Activated naive CD4-positive, alpha-beta T cell treated with anti-CD3 and anti-CD28 coated beads, Interleukin-2, amount 50 U/mL, for 24 hours (primary cell): Measurements from ENCODE around the gene BPIFA2.

ENCODE experiments used
- H3K27ac Mint-ChIP-seq: one replicate; pipeline ENCODE4 v1.8.0; 2021; ENCODE audit warnings: mild to moderate bottlenecking, mixed read lengths
- H3K27me3 Mint-ChIP-seq: one replicate; pipeline ENCODE4 v1.8.0; 2021; ENCODE audit warnings: mixed read lengths
- H3K36me3 Mint-ChIP-seq: one replicate; pipeline ENCODE4 v1.8.0; 2021; ENCODE audit warnings: mixed read lengths
- H3K4me1 Mint-ChIP-seq: one replicate; pipeline ENCODE4 v1.8.0; 2021; ENCODE audit warnings: mixed read lengths
- H3K4me3 Mint-ChIP-seq: one replicate; pipeline ENCODE4 v1.8.0; 2021; ENCODE audit warnings: mild to moderate bottlenecking, mixed read lengths
- H3K9me3 Mint-ChIP-seq: one replicate; pipeline ENCODE4 v1.8.0; 2021; ENCODE audit warnings: mixed read lengths

Gene BPIFA2

DNA sequence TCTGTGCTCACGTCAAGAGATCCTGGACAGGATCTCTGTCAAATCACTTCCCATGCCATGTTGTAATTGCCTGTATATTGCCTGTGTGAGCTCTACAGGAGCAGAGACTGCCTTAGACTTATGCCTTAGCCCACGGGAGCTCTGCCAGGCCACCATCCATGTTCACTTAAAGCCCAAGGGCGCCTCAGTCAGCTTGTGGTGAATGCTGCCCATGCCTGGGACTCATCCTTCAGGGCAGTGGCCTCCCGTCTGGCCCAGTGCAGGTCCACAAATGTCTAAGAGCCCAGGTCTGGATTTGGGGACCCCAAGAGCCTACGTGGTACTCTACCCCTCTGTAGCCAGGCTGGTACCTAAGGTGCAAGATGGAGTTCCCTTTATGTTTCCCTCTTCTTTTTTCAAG, 22.4 kb upstream of the BPIFA2 start:
- H3K27ac Mint-ChIP-seq, result no peak overlapping the region
- no peaks in the 10 kb centered on the region for H3K36me3 Mint-ChIP-seq
- no peak overlapping the region for H3K4me3 Mint-ChIP-seq
- peaks cover 14% of the 10 kb centered on the region for H3K27me3 Mint-ChIP-seq
- H3K4me1 Mint-ChIP-seq, result no peaks in the 10 kb centered on the region
- H3K9me3 Mint-ChIP-seq, result no peaks in the 10 kb centered on the region

DNA sequence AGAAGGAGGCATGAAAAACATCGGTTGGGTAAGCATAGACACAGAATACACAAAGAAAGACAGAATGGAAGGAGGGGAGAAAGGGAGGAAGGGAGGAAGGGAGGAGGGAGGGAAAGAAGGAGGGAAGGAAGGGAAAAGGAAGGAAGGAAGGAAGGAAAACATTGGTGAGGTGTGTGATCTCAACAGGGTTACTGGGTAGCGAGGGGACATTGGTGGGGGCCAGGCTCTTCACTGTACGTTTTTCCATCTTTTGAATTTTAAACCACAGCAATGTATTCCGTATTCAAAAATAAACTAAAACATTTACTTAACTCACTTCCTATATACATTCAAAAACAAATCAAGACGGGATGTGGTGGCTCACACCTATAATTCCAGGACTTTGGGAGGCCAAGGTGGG, 20.7 kb upstream of the BPIFA2 start:
- Mint-ChIP-seq H3K9me3 (no peaks in the 10 kb centered on the region), H3K4me3 (no peak overlapping the region), H3K4me1 (no peaks in the 10 kb centered on the region), H3K27ac (no peak overlapping the region), H3K27me3 (peaks cover 14% of the 10 kb centered on the region), H3K36me3 (no peaks in the 10 kb centered on the region)

- peaks cover 14% of the 10 kb centered on the region for H3K27me3 Mint-ChIP-seq
- H3K9me3 Mint-ChIP-seq, result no peaks in the 10 kb centered on the region
- no peak overlapping the region for H3K4me3 Mint-ChIP-seq
Observed at GRCh38 chr20:33148040-33148439, 19.9 kb upstream of the BPIFA2 start.

DNA sequence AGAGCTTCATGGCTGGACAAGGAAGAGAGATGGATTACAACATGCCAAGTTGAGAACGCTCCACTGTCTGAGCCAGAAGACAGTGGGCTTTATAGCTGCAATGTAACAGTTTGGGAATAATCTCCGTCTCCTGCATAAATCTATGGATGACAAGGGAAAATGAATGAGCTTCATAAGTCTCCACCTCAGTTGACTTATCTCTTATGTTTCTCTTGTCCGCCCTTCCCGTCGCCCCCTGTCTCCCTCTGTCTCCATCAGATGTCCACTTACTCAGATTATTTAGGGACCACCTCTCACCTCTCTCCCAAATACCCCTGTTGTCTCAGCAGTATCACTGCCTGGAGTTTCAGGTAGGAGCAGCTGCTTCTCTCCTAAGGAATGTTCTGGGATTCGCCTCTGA, 13.7 kb upstream of the BPIFA2 start:
- Mint-ChIP-seq H3K4me3 (no peak overlapping the region), H3K4me1 (no peaks in the 10 kb centered on the region), H3K27ac (no peak overlapping the region), H3K9me3 (no peaks in the 10 kb centered on the region), H3K36me3 (no peaks in the 10 kb centered on the region), H3K27me3 (peaks cover 5% of the 10 kb centered on the region)

More at GRCh38 chr20:33148040-33148439, 19.9 kb upstream of the BPIFA2 start:
- Mint-ChIP-seq H3K27ac (no peak overlapping the region), H3K36me3 (no peaks in the 10 kb centered on the region), H3K4me1 (no peaks in the 10 kb centered on the region)

GRCh38 chr20:33158637-33159385, 9.1 kb upstream of the BPIFA2 start:
- Mint-ChIP-seq H3K4me3 (no peak overlapping the region), H3K36me3 (no peaks in the 10 kb centered on the region), H3K9me3 (no peaks in the 10 kb centered on the region), H3K27me3 (no peaks in the 10 kb centered on the region), H3K27ac (no peak overlapping the region), H3K4me1 (no peaks in the 10 kb centered on the region)

DNA sequence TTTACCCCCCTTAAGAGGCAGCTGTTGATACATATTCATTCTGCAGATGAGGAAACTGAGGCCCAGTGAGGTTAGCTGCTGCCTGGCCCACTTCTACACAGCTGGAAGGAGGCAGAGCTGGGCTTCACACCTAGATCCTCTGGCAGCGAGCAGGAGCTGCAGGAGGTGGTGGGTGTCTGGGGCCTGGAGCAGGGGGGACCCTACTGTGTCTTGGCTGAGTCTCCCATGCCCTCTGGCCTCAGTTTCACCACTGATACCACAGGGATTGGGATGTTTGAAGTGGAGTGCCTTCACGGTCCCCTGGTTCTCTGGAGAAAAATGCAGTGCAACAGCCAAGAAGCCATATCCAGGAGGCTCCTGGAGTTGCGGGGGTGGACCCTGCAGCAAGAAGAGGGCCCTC, 8.2 kb upstream of the BPIFA2 start:
- Mint-ChIP-seq H3K27ac (no peak overlapping the region), H3K9me3 (no peaks in the 10 kb centered on the region), H3K4me1 (no peaks in the 10 kb centered on the region), H3K4me3 (no peak overlapping the region), H3K27me3 (no peaks in the 10 kb centered on the region), H3K36me3 (no peaks in the 10 kb centered on the region)

DNA sequence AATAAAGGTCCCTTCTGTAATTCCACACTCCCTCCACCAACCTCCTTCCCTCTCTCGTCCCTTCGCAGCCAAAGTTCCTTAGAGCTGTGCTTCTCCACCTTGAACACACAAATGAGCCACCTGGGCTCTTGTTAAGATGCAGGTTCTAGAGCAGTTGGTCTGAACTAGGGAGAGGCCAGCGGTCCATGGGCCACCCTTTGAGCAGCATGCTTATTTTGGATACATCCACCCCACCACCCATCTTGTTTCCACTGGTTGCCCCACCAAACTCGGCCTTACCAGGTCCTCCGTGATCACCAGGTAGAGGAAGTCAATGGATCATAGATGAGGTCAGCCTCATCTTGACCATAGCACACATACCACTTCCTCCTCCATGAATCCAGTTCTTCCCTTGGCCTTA, 7.3 kb upstream of the BPIFA2 start:
- Mint-ChIP-seq H3K27me3 (no peaks in the 10 kb centered on the region), H3K9me3 (no peaks in the 10 kb centered on the region), H3K27ac (no peak overlapping the region), H3K4me1 (no peaks in the 10 kb centered on the region), H3K36me3 (no peaks in the 10 kb centered on the region), H3K4me3 (no peak overlapping the region)

GRCh38 chr20:33162313-33162712, 5.6 kb upstream of the BPIFA2 start:
- H3K27me3 Mint-ChIP-seq, result no peaks in the 10 kb centered on the region
- no peak overlapping the region for H3K4me3 Mint-ChIP-seq
- H3K27ac Mint-ChIP-seq, result no peak overlapping the region
- H3K4me1 Mint-ChIP-seq, result no peaks in the 10 kb centered on the region
- H3K9me3 Mint-ChIP-seq, result no peaks in the 10 kb centered on the region
- H3K36me3 Mint-ChIP-seq, result no peaks in the 10 kb centered on the region

- Mint-ChIP-seq H3K27me3 (no peaks in the 10 kb centered on the region), H3K4me1 (no peaks in the 10 kb centered on the region), H3K4me3 (no peak overlapping the region), H3K27ac (no peak overlapping the region), H3K36me3 (no peaks in the 10 kb centered on the region), H3K9me3 (no peaks in the 10 kb centered on the region)
Observed at GRCh38 chr20:33162753-33163152, 5.2 kb upstream of the BPIFA2 start.

DNA sequence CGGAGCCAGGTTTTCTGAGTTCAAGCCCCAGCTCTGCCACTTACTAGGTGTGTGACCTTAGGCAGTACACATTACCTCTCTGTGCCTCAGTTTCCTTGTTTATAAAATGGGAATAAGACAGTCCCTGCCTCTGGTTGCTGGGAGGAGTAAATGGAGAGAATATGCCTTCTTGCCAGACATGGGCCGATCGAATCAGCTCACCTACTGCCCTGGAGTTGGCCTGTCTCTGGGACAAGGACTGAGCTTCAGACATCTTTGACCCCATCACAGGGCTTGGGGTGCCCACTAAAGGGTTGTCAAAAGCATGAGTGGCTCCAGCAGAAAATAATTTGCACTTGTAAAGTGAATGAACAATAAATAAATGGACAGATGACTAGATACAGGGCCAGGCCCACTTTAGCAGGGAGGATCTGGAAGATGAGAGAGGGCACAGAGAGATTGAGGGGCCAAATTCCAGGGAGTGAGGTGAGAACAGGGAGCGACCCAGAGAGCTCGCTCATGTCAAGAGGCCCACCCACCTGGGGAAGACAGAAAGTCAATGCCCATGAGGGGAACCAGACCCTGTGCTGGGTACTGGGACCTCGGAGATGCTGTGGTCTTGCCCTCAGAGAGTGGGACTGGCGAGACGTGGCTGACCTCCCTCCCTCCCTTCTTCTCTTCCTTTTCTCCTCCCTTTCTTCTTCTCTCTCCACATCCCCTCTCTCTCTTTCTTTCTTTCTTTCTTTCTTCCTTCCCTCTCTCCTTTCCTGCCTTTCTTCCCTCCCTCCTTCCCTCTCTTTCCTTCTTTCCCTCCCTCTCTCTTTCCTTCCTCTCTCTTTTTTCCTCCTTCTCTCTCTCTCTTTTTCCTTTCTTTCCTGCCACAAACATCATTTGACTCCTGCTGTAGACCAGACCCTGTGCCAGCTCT, 3.9 kb upstream of the BPIFA2 start:
- H3K36me3 Mint-ChIP-seq, result no peaks in the 10 kb centered on the region
- H3K9me3 Mint-ChIP-seq, result peaks cover 8% of the 10 kb centered on the region
- no peak overlapping the region for H3K27ac Mint-ChIP-seq
- H3K27me3 Mint-ChIP-seq, result no peaks in the 10 kb centered on the region
- H3K4me3 Mint-ChIP-seq, result no peak overlapping the region
- no peaks in the 10 kb centered on the region for H3K4me1 Mint-ChIP-seq

- Mint-ChIP-seq H3K4me3 (no peak overlapping the region), H3K36me3 (no peaks in the 10 kb centered on the region), H3K9me3 (peaks cover 9% of the 10 kb centered on the region), H3K27ac (no peak overlapping the region), H3K27me3 (no peaks in the 10 kb centered on the region), H3K4me1 (no peaks in the 10 kb centered on the region)
Observed at GRCh38 chr20:33164763-33165095, 3.2 kb upstream of the BPIFA2 start.

- Mint-ChIP-seq H3K36me3 (no peaks in the 10 kb centered on the region), H3K4me1 (no peaks in the 10 kb centered on the region), H3K9me3 (peaks cover 9% of the 10 kb centered on the region), H3K4me3 (no peak overlapping the region), H3K27me3 (peaks cover under 1% of the 10 kb centered on the region), H3K27ac (no peak overlapping the region)
Observed at GRCh38 chr20:33165416-33166055, 2.4 kb upstream of the BPIFA2 start.

DNA sequence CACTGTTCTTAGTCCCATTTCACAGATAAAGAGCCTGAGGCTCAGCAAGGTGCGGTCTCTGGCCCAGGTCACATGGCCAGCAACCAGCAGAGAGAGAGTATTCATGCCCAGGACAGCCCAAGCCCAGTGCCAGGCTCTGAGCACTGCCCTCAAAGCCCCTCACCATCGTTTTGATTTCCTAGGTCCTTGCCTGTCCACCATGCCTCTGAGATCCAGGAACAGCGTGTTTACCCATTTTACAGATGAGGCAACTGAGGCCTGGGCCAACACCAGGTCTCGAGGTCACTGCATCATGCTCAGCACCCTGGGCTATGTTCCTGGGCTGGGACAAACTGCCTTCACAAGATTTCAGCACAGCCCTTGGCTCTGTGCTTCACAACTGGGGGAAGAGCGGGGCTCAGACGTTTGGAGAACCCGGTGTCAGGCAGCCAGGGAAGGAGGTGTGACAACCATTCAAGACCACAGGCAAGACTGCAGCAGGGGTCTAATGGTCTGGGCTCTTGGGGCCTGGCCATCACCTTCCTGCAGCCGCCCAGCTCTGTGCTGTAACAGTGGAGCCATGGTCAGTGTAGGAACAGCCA, 1.3 kb upstream of the BPIFA2 start:
- H3K4me1 Mint-ChIP-seq, result no peaks in the 10 kb centered on the region
- H3K36me3 Mint-ChIP-seq, result no peaks in the 10 kb centered on the region
- H3K4me3 Mint-ChIP-seq, result no peak overlapping the region
- H3K27me3 Mint-ChIP-seq, result peaks cover 2% of the 10 kb centered on the region
- H3K9me3 Mint-ChIP-seq, result peaks cover 9% of the 10 kb centered on the region
- H3K27ac Mint-ChIP-seq, result no peak overlapping the region

GRCh38 chr20:33169176-33169794, 1.3 kb downstream of the BPIFA2 start:
- Mint-ChIP-seq H3K9me3 (peaks cover 9% of the 10 kb centered on the region), H3K36me3 (no peaks in the 10 kb centered on the region), H3K27ac (no peak overlapping the region), H3K27me3 (peaks cover 2% of the 10 kb centered on the region), H3K4me3 (no peak overlapping the region), H3K4me1 (no peaks in the 10 kb centered on the region)

DNA sequence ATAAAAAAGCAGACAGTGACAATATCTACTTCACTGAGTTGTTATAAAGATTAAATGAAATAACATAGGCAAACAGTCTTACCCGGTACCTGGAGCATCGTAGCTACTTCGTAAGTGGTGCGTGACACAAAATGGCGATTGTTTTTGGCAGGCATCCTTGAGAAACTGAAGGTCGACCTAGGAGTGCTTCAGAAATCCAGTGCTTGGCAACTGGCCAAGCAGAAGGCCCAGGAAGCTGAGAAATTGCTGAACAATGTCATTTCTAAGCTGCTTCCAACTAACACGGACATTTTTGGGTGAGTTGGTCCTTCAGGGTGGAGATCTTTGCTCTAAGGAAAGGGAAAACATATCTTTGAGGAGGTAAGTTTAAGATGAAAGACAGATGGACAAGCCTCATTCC, 4.8 kb downstream of the BPIFA2 start:
- no peak overlapping the region for H3K4me3 Mint-ChIP-seq
- H3K27me3 Mint-ChIP-seq, result peaks cover 2% of the 10 kb centered on the region
- H3K9me3 Mint-ChIP-seq, result peaks cover 9% of the 10 kb centered on the region
- H3K36me3 Mint-ChIP-seq, result no peaks in the 10 kb centered on the region
- H3K4me1 Mint-ChIP-seq, result no peaks in the 10 kb centered on the region
- no peak overlapping the region for H3K27ac Mint-ChIP-seq
